ENCODE measurements around the gene P2RX5.
A peak's percentile ranks its signal among the peaks of the same experiment; 100 is the strongest.

Gene P2RX5

DNA sequence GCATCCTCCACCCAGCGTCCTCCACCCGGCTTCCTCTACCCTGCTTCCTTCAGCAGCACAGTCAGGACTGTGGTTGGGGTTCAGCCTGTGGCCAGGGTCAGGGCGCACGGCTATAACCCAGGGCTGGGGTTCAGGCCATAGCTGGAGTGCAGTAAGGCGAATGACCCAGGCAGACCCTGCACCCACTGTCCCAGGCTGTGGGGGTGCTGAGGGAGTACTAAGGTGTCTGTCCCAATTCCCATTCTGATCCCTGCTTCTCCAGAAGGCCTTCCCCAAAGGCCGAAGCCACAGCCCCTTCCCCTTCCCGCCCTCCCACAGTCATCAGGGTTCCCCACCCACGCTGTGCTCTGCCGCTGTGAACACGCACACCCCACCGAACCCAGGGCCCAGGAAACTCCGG is 14.9 kb downstream of the P2RX5 start:
- H3K36me3 ChIP-seq (ENCODE audit: control insufficient read depth in 2 of 2, insufficient read depth in 1 of 2, low read length in 2 of 2): no peaks in the 10 kb centered on the region
- TF ChIP-seq, protein P1, sequence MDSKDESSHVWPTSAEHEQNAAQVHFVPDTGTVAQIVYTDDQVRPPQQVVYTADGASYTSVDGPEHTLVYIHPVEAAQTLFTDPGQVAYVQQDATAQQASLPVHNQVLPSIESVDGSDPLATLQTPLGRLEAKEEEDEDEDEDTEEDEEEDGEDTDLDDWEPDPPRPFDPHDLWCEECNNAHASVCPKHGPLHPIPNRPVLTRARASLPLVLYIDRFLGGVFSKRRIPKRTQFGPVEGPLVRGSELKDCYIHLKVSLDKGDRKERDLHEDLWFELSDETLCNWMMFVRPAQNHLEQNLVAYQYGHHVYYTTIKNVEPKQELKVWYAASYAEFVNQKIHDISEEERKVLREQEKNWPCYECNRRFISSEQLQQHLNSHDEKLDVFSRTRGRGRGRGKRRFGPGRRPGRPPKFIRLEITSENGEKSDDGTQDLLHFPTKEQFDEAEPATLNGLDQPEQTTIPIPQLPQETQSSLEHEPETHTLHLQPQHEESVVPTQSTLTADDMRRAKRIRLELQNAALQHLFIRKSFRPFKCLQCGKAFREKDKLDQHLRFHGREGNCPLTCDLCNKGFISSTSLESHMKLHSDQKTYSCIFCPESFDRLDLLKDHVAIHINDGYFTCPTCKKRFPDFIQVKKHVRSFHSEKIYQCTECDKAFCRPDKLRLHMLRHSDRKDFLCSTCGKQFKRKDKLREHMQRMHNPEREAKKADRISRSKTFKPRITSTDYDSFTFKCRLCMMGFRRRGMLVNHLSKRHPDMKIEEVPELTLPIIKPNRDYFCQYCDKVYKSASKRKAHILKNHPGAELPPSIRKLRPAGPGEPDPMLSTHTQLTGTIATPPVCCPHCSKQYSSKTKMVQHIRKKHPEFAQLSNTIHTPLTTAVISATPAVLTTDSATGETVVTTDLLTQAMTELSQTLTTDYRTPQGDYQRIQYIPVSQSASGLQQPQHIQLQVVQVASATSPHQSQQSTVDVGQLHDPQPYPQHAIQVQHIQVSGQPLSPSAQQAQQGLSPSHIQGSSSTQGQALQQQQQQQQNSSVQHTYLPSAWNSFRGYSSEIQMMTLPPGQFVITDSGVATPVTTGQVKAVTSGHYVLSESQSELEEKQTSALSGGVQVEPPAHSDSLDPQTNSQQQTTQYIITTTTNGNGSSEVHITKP (tag by site-specific recombination; IDR thresholded peaks at IDR 0.05): no peak
- no peak for TF ChIP-seq ZNF140 (tag by site-specific recombination; IDR thresholded peaks at IDR 0.05)
- TF ChIP-seq, protein P2, sequence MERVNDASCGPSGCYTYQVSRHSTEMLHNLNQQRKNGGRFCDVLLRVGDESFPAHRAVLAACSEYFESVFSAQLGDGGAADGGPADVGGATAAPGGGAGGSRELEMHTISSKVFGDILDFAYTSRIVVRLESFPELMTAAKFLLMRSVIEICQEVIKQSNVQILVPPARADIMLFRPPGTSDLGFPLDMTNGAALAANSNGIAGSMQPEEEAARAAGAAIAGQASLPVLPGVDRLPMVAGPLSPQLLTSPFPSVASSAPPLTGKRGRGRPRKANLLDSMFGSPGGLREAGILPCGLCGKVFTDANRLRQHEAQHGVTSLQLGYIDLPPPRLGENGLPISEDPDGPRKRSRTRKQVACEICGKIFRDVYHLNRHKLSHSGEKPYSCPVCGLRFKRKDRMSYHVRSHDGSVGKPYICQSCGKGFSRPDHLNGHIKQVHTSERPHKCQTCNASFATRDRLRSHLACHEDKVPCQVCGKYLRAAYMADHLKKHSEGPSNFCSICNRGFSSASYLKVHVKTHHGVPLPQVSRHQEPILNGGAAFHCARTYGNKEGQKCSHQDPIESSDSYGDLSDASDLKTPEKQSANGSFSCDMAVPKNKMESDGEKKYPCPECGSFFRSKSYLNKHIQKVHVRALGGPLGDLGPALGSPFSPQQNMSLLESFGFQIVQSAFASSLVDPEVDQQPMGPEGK (tag by site-specific recombination; IDR thresholded peaks at IDR 0.05): no peak
- TF ChIP-seq ZNF664 (tag by site-specific recombination; IDR thresholded peaks at IDR 0.05): no peak
- TF ChIP-seq KLF8 (tag by site-specific recombination; IDR thresholded peaks at IDR 0.05): no peak
- TF ChIP-seq, protein P3, sequence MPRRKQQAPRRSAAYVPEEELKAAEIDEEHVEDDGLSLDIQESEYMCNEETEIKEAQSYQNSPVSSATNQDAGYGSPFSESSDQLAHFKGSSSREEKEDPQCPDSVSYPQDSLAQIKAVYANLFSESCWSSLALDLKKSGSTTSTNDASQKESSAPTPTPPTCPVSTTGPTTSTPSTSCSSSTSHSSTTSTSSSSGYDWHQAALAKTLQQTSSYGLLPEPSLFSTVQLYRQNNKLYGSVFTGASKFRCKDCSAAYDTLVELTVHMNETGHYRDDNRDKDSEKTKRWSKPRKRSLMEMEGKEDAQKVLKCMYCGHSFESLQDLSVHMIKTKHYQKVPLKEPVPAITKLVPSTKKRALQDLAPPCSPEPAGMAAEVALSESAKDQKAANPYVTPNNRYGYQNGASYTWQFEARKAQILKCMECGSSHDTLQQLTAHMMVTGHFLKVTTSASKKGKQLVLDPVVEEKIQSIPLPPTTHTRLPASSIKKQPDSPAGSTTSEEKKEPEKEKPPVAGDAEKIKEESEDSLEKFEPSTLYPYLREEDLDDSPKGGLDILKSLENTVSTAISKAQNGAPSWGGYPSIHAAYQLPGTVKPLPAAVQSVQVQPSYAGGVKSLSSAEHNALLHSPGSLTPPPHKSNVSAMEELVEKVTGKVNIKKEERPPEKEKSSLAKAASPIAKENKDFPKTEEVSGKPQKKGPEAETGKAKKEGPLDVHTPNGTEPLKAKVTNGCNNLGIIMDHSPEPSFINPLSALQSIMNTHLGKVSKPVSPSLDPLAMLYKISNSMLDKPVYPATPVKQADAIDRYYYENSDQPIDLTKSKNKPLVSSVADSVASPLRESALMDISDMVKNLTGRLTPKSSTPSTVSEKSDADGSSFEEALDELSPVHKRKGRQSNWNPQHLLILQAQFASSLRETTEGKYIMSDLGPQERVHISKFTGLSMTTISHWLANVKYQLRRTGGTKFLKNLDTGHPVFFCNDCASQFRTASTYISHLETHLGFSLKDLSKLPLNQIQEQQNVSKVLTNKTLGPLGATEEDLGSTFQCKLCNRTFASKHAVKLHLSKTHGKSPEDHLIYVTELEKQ (tag by site-specific recombination; IDR thresholded peaks at IDR 0.05; ENCODE audit: borderline replicate concordance): no peak
- no peak for TF ChIP-seq ZNF292 (tag by site-specific recombination; IDR thresholded peaks at IDR 0.05; ENCODE audit: borderline replicate concordance, low read depth)
- CTCF ChIA-PET: interaction anchor here (0.5 kb wide), 1 partner anchor 943 kb away, joined by 5 read pairs; no protein-coding TSS in a partner anchor
- no peak overlapping the region for H3K4me3 ChIP-seq (ENCODE audit: low read depth, low read length)
- H3K9me3 ChIP-seq (ENCODE audit: control insufficient read depth, insufficient read depth, low read depth, low read length): no peaks in the 10 kb centered on the region
- no peak overlapping the region for H3K27ac ChIP-seq (ENCODE audit: extremely low read depth, low read depth, low read length)
- H3K4me1 ChIP-seq (ENCODE audit: control insufficient read depth, insufficient read depth, low read length): no peaks in the 10 kb centered on the region
- POLR2A ChIA-PET: no interaction called here

- Histone ChIP-seq H3K4me1 (ENCODE audit: control insufficient read depth, insufficient read depth, low read length) (no peaks in the 10 kb centered on the region), H3K4me3 (ENCODE audit: low read depth, low read length) (no peak overlapping the region), H3K27ac (ENCODE audit: extremely low read depth, low read depth, low read length) (no peak overlapping the region), H3K36me3 (ENCODE audit: control insufficient read depth in 2 of 2, insufficient read depth in 1 of 2, low read length in 2 of 2) (no peaks in the 10 kb centered on the region), H3K9me3 (ENCODE audit: control insufficient read depth, insufficient read depth, low read depth, low read length) (no peaks in the 10 kb centered on the region)
- POLR2A ChIA-PET: interaction anchor here (1.6 kb wide), 1 partner anchor 11 kb away, joined by 4 read pairs; the partner anchor contains the start of gene EMC6
- TF ChIP-seq KLF10 (tag by site-specific recombination; IDR thresholded peaks at IDR 0.05): no peak
- TF ChIP-seq, protein P4, sequence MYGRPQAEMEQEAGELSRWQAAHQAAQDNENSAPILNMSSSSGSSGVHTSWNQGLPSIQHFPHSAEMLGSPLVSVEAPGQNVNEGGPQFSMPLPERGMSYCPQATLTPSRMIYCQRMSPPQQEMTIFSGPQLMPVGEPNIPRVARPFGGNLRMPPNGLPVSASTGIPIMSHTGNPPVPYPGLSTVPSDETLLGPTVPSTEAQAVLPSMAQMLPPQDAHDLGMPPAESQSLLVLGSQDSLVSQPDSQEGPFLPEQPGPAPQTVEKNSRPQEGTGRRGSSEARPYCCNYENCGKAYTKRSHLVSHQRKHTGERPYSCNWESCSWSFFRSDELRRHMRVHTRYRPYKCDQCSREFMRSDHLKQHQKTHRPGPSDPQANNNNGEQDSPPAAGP (tag by site-specific recombination; IDR thresholded peaks at IDR 0.05): peak; percentile 75; the same call in 1 of the 2 replicates
- TF ChIP-seq ZBTB17 (tag by site-specific recombination; IDR thresholded peaks at IDR 0.05): peak; percentile 41; the same call in 1 of the 2 replicates
- TF ChIP-seq ZNF211 (tag by site-specific recombination; IDR thresholded peaks at IDR 0.05; ENCODE audit: low read depth): no peak
- peak; percentile 53; the same call in 1 of the 2 replicates for TF ChIP-seq ZNF600 (tag by site-specific recombination; IDR thresholded peaks at IDR 0.05)
- 0 out of 2 replicates have a peak, but pooled peaks have one; percentile 34 for TF ChIP-seq KLF8 (tag by site-specific recombination; IDR thresholded peaks at IDR 0.05)
- TF ChIP-seq HOXA7 (CRISPR knock-in tag; IDR thresholded peaks at IDR 0.05; ENCODE audit: borderline replicate concordance): no peak
- peak; percentile 100 for TF ChIP-seq KLF1 (tag by site-specific recombination; IDR thresholded peaks at IDR 0.05)
- peak; percentile 31; the same call in 1 of the 2 replicates for TF ChIP-seq GLIS2 (tag by site-specific recombination; IDR thresholded peaks at IDR 0.05)
- TF ChIP-seq ZNF114 (tag by site-specific recombination; IDR thresholded peaks at IDR 0.05): no peak
- CTCF ChIA-PET: interaction anchor here (0.6 to 1.0 kb wide), 2 partner anchors 9 to 143 kb away, joined by 3 read pairs; no protein-coding TSS in a partner anchor
Observed at GRCh38 chr17:3679531-3680126, 16.3 kb downstream of the P2RX5 start.

Data from HEK293 (cell line).